ENCODE measurements around the gene CDH13. TPM values are rescaled to one million over a fixed set of nuclear protein-coding genes. Genes with fewer than 3 reads are reported as not detected.

Gene CDH13
- total RNA-seq, 2 experiments from 2014 or later: not detected

DNA sequence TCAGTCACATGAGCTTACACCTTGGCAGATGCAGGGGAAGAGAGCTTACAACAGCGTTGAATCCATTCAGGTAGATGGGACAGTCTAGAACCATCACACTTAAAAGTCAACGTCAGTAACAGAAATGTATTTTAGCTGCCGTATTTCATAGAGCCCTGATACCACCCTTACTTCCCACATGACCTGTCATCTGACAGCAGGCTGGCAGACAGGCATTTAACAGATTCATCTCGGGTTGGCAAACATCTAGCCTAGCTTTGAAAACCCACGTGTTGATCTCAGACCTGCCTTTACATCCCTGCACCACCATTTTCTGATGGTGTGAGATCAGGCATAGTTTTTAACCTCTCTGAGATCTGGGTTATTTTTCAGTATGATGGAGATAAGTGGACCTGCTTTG is 1003.1 kb downstream of the CDH13 start:
- ChIA-PET CTCF (ENCODE audit: unreplicated experiment) (no interaction called here), POLR2A (no interaction called here)
- no peaks in the 10 kb centered on the region for H3K36me3 ChIP-seq (ENCODE audit: insufficient read depth, low read length)
- H4K20me1 ChIP-seq (ENCODE audit: insufficient read depth, low read length): no peaks in the 10 kb centered on the region
- H3K4me1 ChIP-seq (ENCODE audit: insufficient read depth, low read length, poor library complexity, severe bottlenecking): no peaks in the 10 kb centered on the region
- no peaks in the 10 kb centered on the region for H3K9me2 ChIP-seq (ENCODE audit: insufficient read depth, low read length)
- BruUV-seq (replicated peaks): no TSS peak
- intact Hi-C loops (cut with micrococcal nuclease; ENCODE audit: unreplicated experiment): no loop called here
- H3K27ac ChIP-seq (ENCODE audit: low read depth, low read length, poor library complexity, severe bottlenecking): no peak overlapping the region
- no peak overlapping the region for H3K4me3 ChIP-seq (ENCODE audit: low read depth, low read length, poor library complexity, severe bottlenecking)
- TF ChIP-seq EZH2phosphoT487 (IDR thresholded peaks at IDR 0.05; ENCODE audit: borderline replicate concordance, low read depth, low read length): no peak
- TF ChIP-seq, protein P1, sequence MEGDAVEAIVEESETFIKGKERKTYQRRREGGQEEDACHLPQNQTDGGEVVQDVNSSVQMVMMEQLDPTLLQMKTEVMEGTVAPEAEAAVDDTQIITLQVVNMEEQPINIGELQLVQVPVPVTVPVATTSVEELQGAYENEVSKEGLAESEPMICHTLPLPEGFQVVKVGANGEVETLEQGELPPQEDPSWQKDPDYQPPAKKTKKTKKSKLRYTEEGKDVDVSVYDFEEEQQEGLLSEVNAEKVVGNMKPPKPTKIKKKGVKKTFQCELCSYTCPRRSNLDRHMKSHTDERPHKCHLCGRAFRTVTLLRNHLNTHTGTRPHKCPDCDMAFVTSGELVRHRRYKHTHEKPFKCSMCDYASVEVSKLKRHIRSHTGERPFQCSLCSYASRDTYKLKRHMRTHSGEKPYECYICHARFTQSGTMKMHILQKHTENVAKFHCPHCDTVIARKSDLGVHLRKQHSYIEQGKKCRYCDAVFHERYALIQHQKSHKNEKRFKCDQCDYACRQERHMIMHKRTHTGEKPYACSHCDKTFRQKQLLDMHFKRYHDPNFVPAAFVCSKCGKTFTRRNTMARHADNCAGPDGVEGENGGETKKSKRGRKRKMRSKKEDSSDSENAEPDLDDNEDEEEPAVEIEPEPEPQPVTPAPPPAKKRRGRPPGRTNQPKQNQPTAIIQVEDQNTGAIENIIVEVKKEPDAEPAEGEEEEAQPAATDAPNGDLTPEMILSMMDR (conservative IDR thresholded peaks at IDR 0.05; ENCODE audit: low read length): no peak
- DNase-seq (ENCODE audit: low spot score): no peak
- no peak overlapping the region for H2AFZ ChIP-seq (ENCODE audit: low read length)
- H3K4me2 ChIP-seq (ENCODE audit: low read length): no peak overlapping the region
- no peaks in the 10 kb centered on the region for H3K79me2 ChIP-seq (ENCODE audit: insufficient read depth, low read depth, low read length)
- H3K9me3 ChIP-seq (ENCODE audit: low read length): no peaks in the 10 kb centered on the region

DNA sequence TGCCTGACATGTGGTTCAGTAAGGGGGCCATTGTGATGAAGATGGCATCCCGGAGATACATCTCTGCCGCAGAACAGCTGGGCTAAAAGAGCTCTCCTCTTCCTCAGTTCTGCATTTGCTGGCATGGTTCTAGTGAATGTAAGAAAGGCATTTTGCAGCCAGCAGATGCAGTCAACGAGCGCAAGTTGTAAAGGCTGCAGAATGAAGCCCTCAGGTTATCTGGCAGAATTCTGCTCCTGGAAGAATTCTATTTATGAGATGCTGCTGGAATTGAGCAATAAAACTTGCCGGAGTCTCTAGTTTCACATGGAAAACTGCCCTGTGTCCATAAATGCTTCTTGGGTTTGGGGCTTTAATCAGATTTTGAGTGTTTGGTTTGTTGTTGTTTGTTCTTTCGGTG is 1004.2 kb downstream of the CDH13 start:
- no peak overlapping the region for H2AFZ ChIP-seq (ENCODE audit: low read length)
- H3K79me2 ChIP-seq (ENCODE audit: insufficient read depth, low read depth, low read length): no peaks in the 10 kb centered on the region
- no peaks in the 10 kb centered on the region for H3K4me1 ChIP-seq (ENCODE audit: insufficient read depth, low read length, poor library complexity, severe bottlenecking)
- no peaks in the 10 kb centered on the region for H3K36me3 ChIP-seq (ENCODE audit: insufficient read depth, low read length)
- H3K27ac ChIP-seq (ENCODE audit: low read depth, low read length, poor library complexity, severe bottlenecking): no peak overlapping the region
- no TSS peak for BruUV-seq (replicated peaks)
- H3K4me3 ChIP-seq (ENCODE audit: low read depth, low read length, poor library complexity, severe bottlenecking): no peak overlapping the region
- no peak overlapping the region for H3K4me2 ChIP-seq (ENCODE audit: low read length)
- no peak for DNase-seq (ENCODE audit: low spot score)
- ChIA-PET CTCF (ENCODE audit: unreplicated experiment) (no interaction called here), POLR2A (no interaction called here)
- no peaks in the 10 kb centered on the region for H3K9me3 ChIP-seq (ENCODE audit: low read length)
- intact Hi-C loops (cut with micrococcal nuclease; ENCODE audit: unreplicated experiment): no loop called here
- H3K9me2 ChIP-seq (ENCODE audit: insufficient read depth, low read length): no peaks in the 10 kb centered on the region
- no peaks in the 10 kb centered on the region for H4K20me1 ChIP-seq (ENCODE audit: insufficient read depth, low read length)
- TF ChIP-seq, protein P1 (conservative IDR thresholded peaks at IDR 0.05; ENCODE audit: low read length): no peak
- TF ChIP-seq EZH2phosphoT487 (IDR thresholded peaks at IDR 0.05; ENCODE audit: borderline replicate concordance, low read depth, low read length): no peak

DNA sequence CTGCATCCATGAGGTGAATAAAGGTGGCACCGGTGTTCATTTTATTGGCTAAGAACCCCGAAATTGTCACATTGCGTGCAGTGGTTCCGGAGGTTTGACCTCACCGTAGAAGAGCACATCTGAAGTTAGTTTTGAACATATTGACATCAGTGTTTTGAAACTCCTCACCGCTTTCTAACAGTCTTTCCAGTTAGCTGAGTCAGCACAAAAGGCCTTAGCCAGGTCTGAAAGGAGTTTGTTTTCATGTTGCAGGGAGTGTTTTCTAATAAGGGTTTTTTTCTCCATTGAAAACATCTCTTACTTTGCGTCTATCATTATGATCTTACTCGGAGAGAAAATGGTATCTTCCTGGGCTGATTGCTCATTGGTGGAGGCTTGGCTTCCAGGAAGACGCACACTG is 1006.5 kb downstream of the CDH13 start:
- H3K79me2 ChIP-seq (ENCODE audit: insufficient read depth, low read depth, low read length): no peaks in the 10 kb centered on the region
- POLR2A ChIA-PET: interaction anchor here (0.7 kb wide), 1 partner anchor 28 kb away, joined by 4 read pairs; no protein-coding TSS in a partner anchor
- H3K27ac ChIP-seq (ENCODE audit: low read depth, low read length, poor library complexity, severe bottlenecking): no peak overlapping the region
- no peaks in the 10 kb centered on the region for H3K36me3 ChIP-seq (ENCODE audit: insufficient read depth, low read length)
- no peak for TF ChIP-seq EZH2phosphoT487 (IDR thresholded peaks at IDR 0.05; ENCODE audit: borderline replicate concordance, low read depth, low read length)
- TF ChIP-seq, protein P1 (conservative IDR thresholded peaks at IDR 0.05; ENCODE audit: low read length): no peak
- H3K9me2 ChIP-seq (ENCODE audit: insufficient read depth, low read length): no peaks in the 10 kb centered on the region
- no peak for DNase-seq (ENCODE audit: low spot score)
- no peak overlapping the region for H3K4me3 ChIP-seq (ENCODE audit: low read depth, low read length, poor library complexity, severe bottlenecking)
- CTCF ChIA-PET (ENCODE audit: unreplicated experiment): no interaction called here
- intact Hi-C loops (cut with micrococcal nuclease; ENCODE audit: unreplicated experiment): no loop called here
- no peaks in the 10 kb centered on the region for H3K4me1 ChIP-seq (ENCODE audit: insufficient read depth, low read length, poor library complexity, severe bottlenecking)
- H3K4me2 ChIP-seq (ENCODE audit: low read length): no peak overlapping the region
- no peak overlapping the region for H2AFZ ChIP-seq (ENCODE audit: low read length)
- no peaks in the 10 kb centered on the region for H4K20me1 ChIP-seq (ENCODE audit: insufficient read depth, low read length)
- no peaks in the 10 kb centered on the region for H3K9me3 ChIP-seq (ENCODE audit: low read length)
- no TSS peak for BruUV-seq (replicated peaks)

Data from OCI-LY7 (cell line).